HG03378 (cell line): ENCODE data around the gene WDSUB1.

Experiments
- ATAC-seq: cut with Tn5 transposase; IDR thresholded peaks from one replicate; pipeline ENCODE4 v1.9.1; 2021; ENCODE audit warnings: mild to moderate bottlenecking, moderate library complexity; ENCODE audit not compliant: unreplicated experiment

The WDSUB1 gene

DNA sequence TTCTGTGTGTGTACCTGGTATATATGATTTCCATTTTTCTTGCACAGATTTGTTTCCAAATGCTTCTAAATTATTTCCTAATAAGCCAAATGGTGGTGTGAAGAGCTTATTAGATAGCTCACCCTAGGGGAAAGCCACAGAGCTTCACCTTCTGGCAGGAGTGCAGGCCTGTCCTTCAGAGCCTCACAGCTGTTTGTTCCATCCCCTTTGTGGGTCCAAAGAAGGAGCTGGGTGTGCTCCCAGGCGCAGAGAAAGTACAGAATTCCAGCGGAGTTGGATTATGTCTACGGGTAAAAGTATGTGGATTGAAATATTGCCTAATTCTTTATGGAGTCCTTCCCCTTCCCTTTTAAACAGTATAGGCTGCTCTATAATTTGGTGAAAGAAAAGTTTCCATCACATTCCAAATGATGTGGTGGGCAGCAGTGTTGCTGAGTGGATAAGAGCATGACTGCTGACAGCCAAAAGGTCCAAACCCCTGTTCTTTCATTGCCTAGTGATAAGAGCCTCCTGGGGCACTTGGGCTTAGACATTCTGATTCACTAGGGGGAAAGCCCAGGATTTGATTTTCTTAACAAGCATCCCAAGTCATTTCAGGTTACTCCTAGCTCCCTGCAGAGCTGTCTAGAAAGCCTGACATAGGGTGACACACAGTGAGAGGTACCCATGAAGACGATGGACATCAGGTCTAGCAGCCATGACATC lies 86.6 kb downstream of the WDSUB1 start:
- no peak for ATAC-seq

- no peak for ATAC-seq
Measured at GRCh38 chr2:159199236-159199635, 87.3 kb downstream of the WDSUB1 start.

DNA sequence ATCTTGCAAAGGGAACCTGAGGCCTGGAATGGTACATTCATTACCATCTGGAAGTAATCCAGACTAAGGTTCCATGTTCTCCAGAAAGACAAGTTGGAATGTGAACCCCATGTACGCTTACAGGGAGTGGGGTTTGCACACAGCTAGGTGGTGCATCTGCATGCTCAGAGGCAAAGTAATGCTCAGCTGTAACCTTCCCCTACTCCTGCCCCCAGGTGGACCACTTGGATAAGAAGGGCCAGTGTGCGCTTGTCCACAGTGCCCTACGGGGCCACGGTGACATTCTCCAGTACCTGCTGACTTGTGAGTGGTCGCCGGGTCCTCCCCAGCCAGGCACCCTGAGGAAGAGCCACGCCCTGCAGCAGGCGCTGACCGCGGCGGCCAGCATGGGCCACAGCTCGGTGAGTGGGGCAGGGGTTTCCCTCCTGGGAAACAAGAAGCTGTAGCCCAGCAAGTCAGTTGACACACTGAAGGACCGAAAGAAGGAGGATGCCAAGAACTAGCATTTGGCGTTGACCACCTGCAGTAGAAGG lies 90.0 kb downstream of the WDSUB1 start:
- no peak for ATAC-seq

GRCh38 chr2:159195697-159196096 lies 90.8 kb downstream of the WDSUB1 start:
- ATAC-seq: no peak

DNA sequence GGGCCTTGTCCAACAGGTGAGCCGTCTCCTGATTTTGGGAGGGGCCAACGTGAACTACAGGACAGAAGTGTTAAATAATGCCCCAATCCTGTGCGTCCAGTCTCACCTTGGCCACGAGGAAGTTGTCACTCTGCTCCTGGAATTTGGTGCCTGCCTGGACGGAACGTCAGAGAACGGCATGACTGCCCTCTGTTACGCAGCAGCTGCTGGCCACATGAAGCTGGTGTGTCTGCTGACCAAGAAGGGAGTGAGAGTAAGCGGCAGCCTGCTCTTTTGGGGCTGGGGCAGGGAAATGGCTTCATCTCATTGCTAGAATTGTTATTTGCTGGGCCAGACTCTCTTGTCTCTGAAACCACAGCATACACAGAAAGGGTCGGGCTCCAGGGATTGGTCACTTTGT lies 92.3 kb downstream of the WDSUB1 start:
- no peak for ATAC-seq

DNA sequence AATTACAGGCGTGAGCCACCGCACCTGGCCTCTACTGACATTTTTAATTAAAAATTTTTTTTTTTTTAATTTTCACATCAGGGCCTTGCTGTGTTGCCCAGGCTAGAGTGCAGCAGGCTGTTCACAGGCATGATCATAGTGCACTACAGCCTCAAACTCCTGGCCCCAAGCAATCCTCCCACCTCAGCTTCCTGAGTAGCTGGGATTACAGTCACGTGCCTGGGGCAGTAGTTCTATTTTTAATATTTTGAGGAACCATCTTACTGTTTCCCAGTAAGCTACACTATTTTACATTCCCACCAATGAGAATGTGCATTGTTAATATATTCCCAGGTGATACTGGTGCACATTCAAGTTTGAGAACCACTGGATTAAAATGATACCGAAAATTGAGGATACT lies 92.7 kb downstream of the WDSUB1 start:
- no peak for ATAC-seq

DNA sequence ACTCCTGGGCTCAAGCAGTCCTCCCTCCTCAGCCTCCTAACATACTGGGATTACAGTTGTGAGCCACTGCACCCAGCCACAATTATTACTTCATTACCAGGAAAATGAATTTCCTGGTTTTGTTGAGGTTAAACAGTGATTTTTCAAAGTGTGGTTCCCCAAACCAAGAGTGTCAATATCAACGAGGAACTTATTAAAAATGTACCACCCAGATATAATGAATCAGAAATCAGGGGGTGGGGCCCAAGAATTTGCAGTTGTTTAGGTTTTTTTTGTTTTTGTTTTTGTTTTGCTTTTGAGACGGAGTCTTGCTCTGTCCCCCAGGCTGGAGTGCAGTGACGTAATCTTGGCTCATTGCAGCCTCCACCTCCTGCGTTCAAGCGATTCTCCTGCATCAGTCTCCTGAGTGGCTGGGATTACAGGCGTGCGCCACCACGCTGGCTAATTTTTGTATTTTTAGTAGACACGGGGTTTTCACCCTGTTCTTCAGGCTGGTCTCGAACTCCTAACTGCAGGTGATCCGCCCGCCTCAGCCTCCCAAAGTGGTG lies 94.1 kb downstream of the WDSUB1 start:
- ATAC-seq: no peak

- ATAC-seq: no peak
Measured at GRCh38 chr2:159188449-159188848, 98.1 kb downstream of the WDSUB1 start.

GRCh38 chr2:159187106-159187505 lies 99.4 kb downstream of the WDSUB1 start:
- no peak for ATAC-seq

- peak; percentile 53 for ATAC-seq
Measured at GRCh38 chr2:159186462-159186861, 100.0 kb downstream of the WDSUB1 start.
